ENCODE measurements around the gene FCSK. TPM values are rescaled to one million over a fixed set of nuclear protein-coding genes. Genes with fewer than 3 reads are reported as not detected.

The FCSK gene
- total RNA-seq, 1 experiment from 2014 or later, result 11.2 TPM

DNA sequence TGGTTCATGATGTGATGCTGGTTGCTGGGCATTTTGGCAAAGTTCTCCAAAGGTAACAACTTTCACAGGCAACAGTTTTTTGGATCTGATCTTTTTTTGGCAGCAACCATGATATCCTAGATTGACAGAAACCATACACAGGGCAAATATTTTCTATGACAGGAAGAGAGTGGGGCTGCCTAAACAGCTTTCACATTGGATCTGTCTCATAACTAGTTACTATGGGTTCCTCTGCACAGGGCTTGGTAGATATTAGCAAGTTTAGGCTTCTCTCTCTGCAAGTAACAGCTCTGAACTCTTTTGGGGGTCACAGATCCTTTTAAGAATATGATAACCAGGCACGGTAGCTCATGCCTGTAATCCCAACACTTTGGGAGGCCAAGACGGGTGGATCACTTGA is 40.4 kb downstream of the FCSK start:
- POLR2A ChIA-PET (ENCODE audit: low non-redundant PET), result no interaction called here
- BruUV-seq (replicated peaks), result no TSS peak
- no peaks in the 10 kb centered on the region for H3K36me3 ChIP-seq (ENCODE audit: insufficient read depth, low read length, poor library complexity, severe bottlenecking)
- CTCF ChIA-PET, result no interaction called here
- H3K27me3 ChIP-seq (replicated peaks; ENCODE audit: insufficient read depth, low read depth, low read length, poor library complexity), result no peaks in the 10 kb centered on the region
- no peak overlapping the region for H3K27ac ChIP-seq (ENCODE audit: low read depth, low read length, poor library complexity, severe bottlenecking)
- DNase-seq (ENCODE audit: low spot score), result no peak
- intact Hi-C loops (cut with micrococcal nuclease; ENCODE audit: unreplicated experiment), result no loop called here
- TF ChIP-seq EZH2 (IDR thresholded peaks at IDR 0.05; ENCODE audit: borderline replicate concordance, low read depth, low read length, poor library complexity, severe bottlenecking), result no peak
- TF ChIP-seq, protein P1, sequence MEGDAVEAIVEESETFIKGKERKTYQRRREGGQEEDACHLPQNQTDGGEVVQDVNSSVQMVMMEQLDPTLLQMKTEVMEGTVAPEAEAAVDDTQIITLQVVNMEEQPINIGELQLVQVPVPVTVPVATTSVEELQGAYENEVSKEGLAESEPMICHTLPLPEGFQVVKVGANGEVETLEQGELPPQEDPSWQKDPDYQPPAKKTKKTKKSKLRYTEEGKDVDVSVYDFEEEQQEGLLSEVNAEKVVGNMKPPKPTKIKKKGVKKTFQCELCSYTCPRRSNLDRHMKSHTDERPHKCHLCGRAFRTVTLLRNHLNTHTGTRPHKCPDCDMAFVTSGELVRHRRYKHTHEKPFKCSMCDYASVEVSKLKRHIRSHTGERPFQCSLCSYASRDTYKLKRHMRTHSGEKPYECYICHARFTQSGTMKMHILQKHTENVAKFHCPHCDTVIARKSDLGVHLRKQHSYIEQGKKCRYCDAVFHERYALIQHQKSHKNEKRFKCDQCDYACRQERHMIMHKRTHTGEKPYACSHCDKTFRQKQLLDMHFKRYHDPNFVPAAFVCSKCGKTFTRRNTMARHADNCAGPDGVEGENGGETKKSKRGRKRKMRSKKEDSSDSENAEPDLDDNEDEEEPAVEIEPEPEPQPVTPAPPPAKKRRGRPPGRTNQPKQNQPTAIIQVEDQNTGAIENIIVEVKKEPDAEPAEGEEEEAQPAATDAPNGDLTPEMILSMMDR (conservative IDR thresholded peaks at IDR 0.05; ENCODE audit: low read depth, low read length), result no peak
- H3K4me1 ChIP-seq (ENCODE audit: insufficient read depth, low read length, poor library complexity, severe bottlenecking), result no peaks in the 10 kb centered on the region
- H3K4me3 ChIP-seq (ENCODE audit: low read depth, low read length, poor library complexity, severe bottlenecking), result no peak overlapping the region
- no peaks in the 10 kb centered on the region for H3K9me3 ChIP-seq (ENCODE audit: low read depth, low read length, poor library complexity, severe bottlenecking)

DNA sequence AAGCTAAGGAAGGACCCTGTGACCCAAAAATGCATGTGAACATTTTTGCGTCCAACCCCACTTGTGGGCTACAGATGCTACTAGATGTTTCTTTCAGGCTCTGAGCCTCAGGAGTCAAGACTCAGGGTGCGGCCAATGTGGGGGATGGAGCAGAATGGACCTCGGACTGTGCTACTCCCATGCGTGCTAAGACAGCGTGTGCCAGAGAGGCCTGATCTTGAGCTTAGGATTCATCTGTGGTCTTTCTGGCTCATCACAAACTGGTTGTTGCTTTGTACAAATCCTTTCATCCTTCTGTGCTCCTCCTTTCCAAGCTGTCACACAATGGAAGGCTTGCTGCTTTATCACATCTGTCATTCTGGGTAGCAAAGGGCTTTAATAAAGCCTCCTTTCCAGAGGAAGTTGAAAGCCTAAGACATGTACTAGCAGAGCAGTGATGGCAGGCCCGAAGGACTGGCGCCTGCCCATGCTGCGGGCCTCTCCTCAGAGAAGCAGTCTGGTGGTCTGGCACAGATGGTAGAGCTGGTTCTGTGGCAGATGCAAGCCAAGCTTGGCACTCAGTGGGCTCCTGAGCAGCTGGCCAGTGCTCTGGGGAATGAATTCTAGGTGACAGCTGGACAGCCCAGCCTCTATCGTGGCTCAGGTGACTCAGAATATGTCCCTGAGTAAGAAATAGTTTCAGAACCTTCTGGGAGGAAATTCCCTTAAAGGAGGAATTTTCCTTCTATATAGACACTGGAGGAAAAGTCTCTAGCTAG is 41.2 kb downstream of the FCSK start:
- no peaks in the 10 kb centered on the region for H3K27me3 ChIP-seq (replicated peaks; ENCODE audit: insufficient read depth, low read depth, low read length, poor library complexity)
- ChIA-PET CTCF (no interaction called here), POLR2A (ENCODE audit: low non-redundant PET) (no interaction called here)
- H3K27ac ChIP-seq (ENCODE audit: low read depth, low read length, poor library complexity, severe bottlenecking), result no peak overlapping the region
- intact Hi-C loops (cut with micrococcal nuclease; ENCODE audit: unreplicated experiment), result no loop called here
- no peak for DNase-seq (ENCODE audit: low spot score)
- TF ChIP-seq, protein P1 (conservative IDR thresholded peaks at IDR 0.05; ENCODE audit: low read depth, low read length), result no peak
- no peak for TF ChIP-seq EZH2 (IDR thresholded peaks at IDR 0.05; ENCODE audit: borderline replicate concordance, low read depth, low read length, poor library complexity, severe bottlenecking)
- H3K4me3 ChIP-seq (ENCODE audit: low read depth, low read length, poor library complexity, severe bottlenecking), result no peak overlapping the region
- BruUV-seq (replicated peaks), result no TSS peak
- no peaks in the 10 kb centered on the region for H3K36me3 ChIP-seq (ENCODE audit: insufficient read depth, low read length, poor library complexity, severe bottlenecking)
- no peaks in the 10 kb centered on the region for H3K9me3 ChIP-seq (ENCODE audit: low read depth, low read length, poor library complexity, severe bottlenecking)
- no peaks in the 10 kb centered on the region for H3K4me1 ChIP-seq (ENCODE audit: insufficient read depth, low read length, poor library complexity, severe bottlenecking)

DNA sequence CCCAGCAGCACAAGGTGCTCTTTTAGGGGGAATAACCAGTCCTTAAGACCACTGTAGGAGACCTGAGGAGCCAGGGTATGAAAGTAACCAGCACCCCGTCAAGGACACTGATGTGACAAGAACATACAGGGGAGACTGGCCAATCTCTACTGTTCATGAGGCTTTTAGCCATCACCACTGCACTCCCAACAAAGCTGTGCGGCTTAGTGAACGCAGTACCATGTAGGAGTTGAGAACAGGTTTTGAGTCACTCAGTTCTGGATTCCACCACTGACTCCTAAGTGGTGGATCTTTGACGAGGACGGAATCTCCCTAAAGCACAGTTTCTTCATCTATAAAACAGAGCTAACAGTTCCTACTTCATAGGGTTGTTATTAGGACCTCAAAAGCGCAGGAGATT is 42.1 kb downstream of the FCSK start:
- ChIA-PET CTCF (no interaction called here), POLR2A (ENCODE audit: low non-redundant PET) (no interaction called here)
- intact Hi-C loops (cut with micrococcal nuclease; ENCODE audit: unreplicated experiment), result no loop called here
- BruUV-seq (replicated peaks), result no TSS peak
- no peak overlapping the region for H3K4me3 ChIP-seq (ENCODE audit: low read depth, low read length, poor library complexity, severe bottlenecking)
- H3K27me3 ChIP-seq (replicated peaks; ENCODE audit: insufficient read depth, low read depth, low read length, poor library complexity), result no peaks in the 10 kb centered on the region
- no peak overlapping the region for H3K27ac ChIP-seq (ENCODE audit: low read depth, low read length, poor library complexity, severe bottlenecking)
- H3K9me3 ChIP-seq (ENCODE audit: low read depth, low read length, poor library complexity, severe bottlenecking), result no peaks in the 10 kb centered on the region
- H3K4me1 ChIP-seq (ENCODE audit: insufficient read depth, low read length, poor library complexity, severe bottlenecking), result no peaks in the 10 kb centered on the region
- no peaks in the 10 kb centered on the region for H3K36me3 ChIP-seq (ENCODE audit: insufficient read depth, low read length, poor library complexity, severe bottlenecking)
- no peak for DNase-seq (ENCODE audit: low spot score)
- TF ChIP-seq, protein P1 (conservative IDR thresholded peaks at IDR 0.05; ENCODE audit: low read depth, low read length), result no peak
- TF ChIP-seq EZH2 (IDR thresholded peaks at IDR 0.05; ENCODE audit: borderline replicate concordance, low read depth, low read length, poor library complexity, severe bottlenecking), result no peak

All from A673 (cell line).